Measurements from ENCODE around the gene KLHL17. TPM values are rescaled to one million over a fixed set of nuclear protein-coding genes. Genes with fewer than 3 reads are reported as not detected.

KLHL17 gene
- total RNA-seq, 1 experiment from 2014 or later = 66.9 TPM

DNA sequence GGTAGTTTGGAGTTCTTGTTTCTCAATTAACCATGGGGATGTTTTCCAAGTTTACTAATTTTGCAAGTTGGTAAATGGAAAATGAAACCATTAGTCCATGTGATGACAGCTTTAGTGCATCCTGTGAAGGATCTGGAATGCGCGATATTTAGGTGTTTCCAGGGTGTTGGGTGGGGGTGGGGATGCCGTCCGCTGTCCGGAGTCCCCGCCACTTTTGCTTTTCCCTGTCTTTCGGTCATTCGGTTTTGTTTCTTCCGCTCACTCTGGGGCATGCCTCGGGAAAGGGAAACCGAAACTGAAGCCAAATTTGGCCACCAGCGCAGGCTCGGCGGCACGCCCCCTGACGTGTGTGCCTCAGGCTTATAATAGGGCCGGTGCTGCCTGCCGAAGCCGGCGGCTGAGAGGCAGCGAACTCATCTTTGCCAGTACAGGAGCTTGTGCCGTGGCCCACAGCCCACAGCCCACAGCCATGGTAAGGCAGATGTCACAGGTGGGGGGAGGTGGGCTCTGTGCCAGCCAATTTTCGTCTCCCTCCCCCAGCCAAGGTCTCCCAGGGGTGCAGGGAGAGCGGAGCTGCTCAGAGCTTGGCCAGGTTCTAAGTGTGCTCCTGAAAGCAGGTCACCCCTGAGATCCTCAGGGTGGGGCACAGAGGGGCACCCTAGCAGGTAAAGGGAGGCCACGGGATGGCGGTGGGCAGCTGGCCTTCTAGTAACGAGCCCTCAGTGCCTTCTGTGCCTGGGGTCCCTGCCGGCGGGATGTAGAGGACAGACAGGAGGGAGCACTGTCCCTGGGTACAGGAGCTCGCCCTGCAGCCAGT is 52.9 kb downstream of the KLHL17 start, which contains the start of gene ISG15 (continued):
- no peak for TF ChIP-seq NR3C1 (CRISPR knock-in tag; conservative IDR thresholded peaks at IDR 0.05; ENCODE audit: low read depth)
- no peak for TF ChIP-seq FOXJ3 (CRISPR knock-in tag; IDR thresholded peaks at IDR 0.05; ENCODE audit: borderline replicate concordance)
- no peak for TF ChIP-seq CREB1 (CRISPR knock-in tag; IDR thresholded peaks at IDR 0.05)
- TF ChIP-seq, protein P1, sequence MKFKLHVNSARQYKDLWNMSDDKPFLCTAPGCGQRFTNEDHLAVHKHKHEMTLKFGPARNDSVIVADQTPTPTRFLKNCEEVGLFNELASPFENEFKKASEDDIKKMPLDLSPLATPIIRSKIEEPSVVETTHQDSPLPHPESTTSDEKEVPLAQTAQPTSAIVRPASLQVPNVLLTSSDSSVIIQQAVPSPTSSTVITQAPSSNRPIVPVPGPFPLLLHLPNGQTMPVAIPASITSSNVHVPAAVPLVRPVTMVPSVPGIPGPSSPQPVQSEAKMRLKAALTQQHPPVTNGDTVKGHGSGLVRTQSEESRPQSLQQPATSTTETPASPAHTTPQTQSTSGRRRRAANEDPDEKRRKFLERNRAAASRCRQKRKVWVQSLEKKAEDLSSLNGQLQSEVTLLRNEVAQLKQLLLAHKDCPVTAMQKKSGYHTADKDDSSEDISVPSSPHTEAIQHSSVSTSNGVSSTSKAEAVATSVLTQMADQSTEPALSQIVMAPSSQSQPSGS (CRISPR knock-in tag; IDR thresholded peaks at IDR 0.05; ENCODE audit: borderline replicate concordance, low read depth) = no peak
- 0 out of 2 replicates have a peak, but pooled peaks have one; percentile 29 for TF ChIP-seq ETV6 (CRISPR knock-in tag; IDR thresholded peaks at IDR 0.05)
- no peak for TF ChIP-seq PRRX2 (CRISPR knock-in tag; IDR thresholded peaks at IDR 0.05)
- TF ChIP-seq RELA (CRISPR knock-in tag; IDR thresholded peaks at IDR 0.05; ENCODE audit: borderline replicate concordance) = no peak
- TF ChIP-seq, protein P2, sequence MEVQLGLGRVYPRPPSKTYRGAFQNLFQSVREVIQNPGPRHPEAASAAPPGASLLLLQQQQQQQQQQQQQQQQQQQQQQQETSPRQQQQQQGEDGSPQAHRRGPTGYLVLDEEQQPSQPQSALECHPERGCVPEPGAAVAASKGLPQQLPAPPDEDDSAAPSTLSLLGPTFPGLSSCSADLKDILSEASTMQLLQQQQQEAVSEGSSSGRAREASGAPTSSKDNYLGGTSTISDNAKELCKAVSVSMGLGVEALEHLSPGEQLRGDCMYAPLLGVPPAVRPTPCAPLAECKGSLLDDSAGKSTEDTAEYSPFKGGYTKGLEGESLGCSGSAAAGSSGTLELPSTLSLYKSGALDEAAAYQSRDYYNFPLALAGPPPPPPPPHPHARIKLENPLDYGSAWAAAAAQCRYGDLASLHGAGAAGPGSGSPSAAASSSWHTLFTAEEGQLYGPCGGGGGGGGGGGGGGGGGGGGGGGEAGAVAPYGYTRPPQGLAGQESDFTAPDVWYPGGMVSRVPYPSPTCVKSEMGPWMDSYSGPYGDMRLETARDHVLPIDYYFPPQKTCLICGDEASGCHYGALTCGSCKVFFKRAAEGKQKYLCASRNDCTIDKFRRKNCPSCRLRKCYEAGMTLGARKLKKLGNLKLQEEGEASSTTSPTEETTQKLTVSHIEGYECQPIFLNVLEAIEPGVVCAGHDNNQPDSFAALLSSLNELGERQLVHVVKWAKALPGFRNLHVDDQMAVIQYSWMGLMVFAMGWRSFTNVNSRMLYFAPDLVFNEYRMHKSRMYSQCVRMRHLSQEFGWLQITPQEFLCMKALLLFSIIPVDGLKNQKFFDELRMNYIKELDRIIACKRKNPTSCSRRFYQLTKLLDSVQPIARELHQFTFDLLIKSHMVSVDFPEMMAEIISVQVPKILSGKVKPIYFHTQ (CRISPR knock-in tag; IDR thresholded peaks at IDR 0.05) = no peak
- no peak for TF ChIP-seq CBFB (CRISPR knock-in tag; IDR thresholded peaks at IDR 0.05; ENCODE audit: low read depth)
- no peak for TF ChIP-seq ZNF263 (CRISPR knock-in tag; IDR thresholded peaks at IDR 0.05; ENCODE audit: low read depth)
- TF ChIP-seq, protein P3, sequence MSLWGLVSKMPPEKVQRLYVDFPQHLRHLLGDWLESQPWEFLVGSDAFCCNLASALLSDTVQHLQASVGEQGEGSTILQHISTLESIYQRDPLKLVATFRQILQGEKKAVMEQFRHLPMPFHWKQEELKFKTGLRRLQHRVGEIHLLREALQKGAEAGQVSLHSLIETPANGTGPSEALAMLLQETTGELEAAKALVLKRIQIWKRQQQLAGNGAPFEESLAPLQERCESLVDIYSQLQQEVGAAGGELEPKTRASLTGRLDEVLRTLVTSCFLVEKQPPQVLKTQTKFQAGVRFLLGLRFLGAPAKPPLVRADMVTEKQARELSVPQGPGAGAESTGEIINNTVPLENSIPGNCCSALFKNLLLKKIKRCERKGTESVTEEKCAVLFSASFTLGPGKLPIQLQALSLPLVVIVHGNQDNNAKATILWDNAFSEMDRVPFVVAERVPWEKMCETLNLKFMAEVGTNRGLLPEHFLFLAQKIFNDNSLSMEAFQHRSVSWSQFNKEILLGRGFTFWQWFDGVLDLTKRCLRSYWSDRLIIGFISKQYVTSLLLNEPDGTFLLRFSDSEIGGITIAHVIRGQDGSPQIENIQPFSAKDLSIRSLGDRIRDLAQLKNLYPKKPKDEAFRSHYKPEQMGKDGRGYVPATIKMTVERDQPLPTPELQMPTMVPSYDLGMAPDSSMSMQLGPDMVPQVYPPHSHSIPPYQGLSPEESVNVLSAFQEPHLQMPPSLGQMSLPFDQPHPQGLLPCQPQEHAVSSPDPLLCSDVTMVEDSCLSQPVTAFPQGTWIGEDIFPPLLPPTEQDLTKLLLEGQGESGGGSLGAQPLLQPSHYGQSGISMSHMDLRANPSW (CRISPR knock-in tag; conservative IDR thresholded peaks at IDR 0.05; ENCODE audit: low read depth) = no peak

DNA sequence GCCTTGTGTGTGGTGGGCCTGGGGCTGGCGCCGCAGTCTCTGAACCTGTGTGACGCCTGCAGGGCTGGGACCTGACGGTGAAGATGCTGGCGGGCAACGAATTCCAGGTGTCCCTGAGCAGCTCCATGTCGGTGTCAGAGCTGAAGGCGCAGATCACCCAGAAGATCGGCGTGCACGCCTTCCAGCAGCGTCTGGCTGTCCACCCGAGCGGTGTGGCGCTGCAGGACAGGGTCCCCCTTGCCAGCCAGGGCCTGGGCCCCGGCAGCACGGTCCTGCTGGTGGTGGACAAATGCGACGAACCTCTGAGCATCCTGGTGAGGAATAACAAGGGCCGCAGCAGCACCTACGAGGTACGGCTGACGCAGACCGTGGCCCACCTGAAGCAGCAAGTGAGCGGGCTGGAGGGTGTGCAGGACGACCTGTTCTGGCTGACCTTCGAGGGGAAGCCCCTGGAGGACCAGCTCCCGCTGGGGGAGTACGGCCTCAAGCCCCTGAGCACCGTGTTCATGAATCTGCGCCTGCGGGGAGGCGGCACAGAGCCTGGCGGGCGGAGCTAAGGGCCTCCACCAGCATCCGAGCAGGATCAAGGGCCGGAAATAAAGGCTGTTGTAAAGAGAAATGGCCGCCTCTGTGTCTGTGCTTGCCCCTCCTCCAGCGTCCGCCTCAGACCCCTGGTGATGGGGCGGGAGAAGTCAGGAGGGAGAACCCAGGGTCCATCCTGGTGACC is 53.7 kb downstream of the KLHL17 start:
- no peak for DNase-seq (ENCODE audit: low spot score)
- Mint-ChIP-seq H3K4me1 (peaks cover 29% of the 10 kb centered on the region), H3K4me3 (peak overlapping the region; percentile 78), H3K27ac (peak overlapping the region; percentile 95; the same call in 1 of the 2 replicates), H3K27me3 (ENCODE audit: low read depth) (peaks cover 41% of the 10 kb centered on the region), H3K9me3 (peaks cover 8% of the 10 kb centered on the region), H3K36me3 (no peaks in the 10 kb centered on the region)
- POLR2A ChIA-PET = interaction anchor here (0.9 to 2.7 kb wide), 8 partner anchors 8 to 296 kb away, joined by 3 to 10 read pairs (median 4); no protein-coding TSS in a partner anchor
- peak; percentile 25 for ATAC-seq
- CTCF ChIA-PET = interaction anchor here (0.7 to 3.6 kb wide), 15 partner anchors 9 to 236 kb away, joined by 3 to 36 read pairs (median 4); partner anchors contain the start of genes HES4 and PERM1
- TF ChIP-seq SP1 (CRISPR knock-in tag; conservative IDR thresholded peaks at IDR 0.05) (no peak), TP53 (CRISPR knock-in tag; IDR thresholded peaks at IDR 0.05) (no peak), ZNF416 (CRISPR knock-in tag; IDR thresholded peaks at IDR 0.05) (no peak), NFE2L1 (CRISPR knock-in tag; IDR thresholded peaks at IDR 0.05) (no peak)
